SK-N-MC (cell line): ENCODE results near the gene C2orf49.

Experiments
- DNase-seq: peaks from one replicate; pipeline ENCODE4 v3.0.0-alpha.2; 2011; ENCODE audit warnings: low read depth, low spot score
- H3K27ac ChIP-seq: fragments of 200-600 bp; sonication (generic); 2 replicates; pipeline ENCODE4 v1.5.1; 2016; ENCODE audit warnings: mixed run types
- H3K36me3 ChIP-seq: fragments of 200-600 bp; sonication (generic); 2 replicates; pipeline ENCODE4 v1.6.1; 2017; ENCODE audit warnings: antibody characterized with exemption, low read length, mixed read lengths; ENCODE audit not compliant: insufficient read depth
- H3K4me3 ChIP-seq: fragments of 200-600 bp; sonication (generic); 2 replicates; pipeline ENCODE4 v1.5.1; 2016
- H3K9ac ChIP-seq: fragments of 200-600 bp; sonication (generic); 2 replicates; pipeline ENCODE4 v1.8.0; 2017; ENCODE audit warnings: mixed run types, mixed read lengths; ENCODE audit not compliant: insufficient read length
- H3K9me3 ChIP-seq: fragments of 200-600 bp; sonication (generic); 2 replicates; pipeline ENCODE4 v1.6.1; 2017; ENCODE audit warnings: low read depth, mild to moderate bottlenecking, antibody characterized with exemption, low read length, moderate library complexity, mixed read lengths
- EZH2 ChIP-seq: fragments of 200-600 bp; sonication (generic); IDR thresholded peaks from one replicate; pipeline ENCODE4 v1.6.1; 2017; ENCODE audit warnings: antibody characterized with exemption
- FOXP2 ChIP-seq: optimal IDR thresholded peaks from 2 replicates; pipeline ENCODE3; 2011; ENCODE audit warnings: mild to moderate bottlenecking, moderate library complexity; ENCODE audit not compliant: insufficient read depth; ENCODE audit errors: extremely low read length, control extremely low read depth
- POLR2AphosphoS5 ChIP-seq: IDR thresholded peaks from 2 replicates; pipeline ENCODE4 v1.6.1; 2012; ENCODE audit warnings: mild to moderate bottlenecking, low read depth, low read length, borderline replicate concordance

Gene C2orf49

DNA sequence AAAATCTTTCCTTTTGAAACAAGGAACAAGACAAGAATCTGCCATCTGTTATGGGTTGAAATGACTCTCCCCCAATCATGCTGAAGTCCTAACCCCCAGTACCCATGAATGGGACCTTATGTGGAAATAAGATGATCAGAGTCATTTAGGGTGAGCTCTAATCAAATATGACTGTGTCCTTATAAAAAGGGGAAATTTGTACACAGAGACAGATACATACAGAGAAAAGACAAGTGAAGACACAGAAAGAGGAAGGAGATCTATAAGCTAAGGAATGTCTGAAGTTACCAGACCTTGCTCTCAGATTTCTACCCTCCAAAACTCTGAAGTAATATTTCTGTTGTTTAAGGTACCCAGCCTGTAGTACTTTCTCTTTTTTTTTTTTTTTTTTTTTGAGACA lies 23.5 kb upstream of the C2orf49 start:
- Histone ChIP-seq H3K9me3 (no peaks in the 10 kb centered on the region), H3K4me3 (no peak overlapping the region), H3K36me3 (no peaks in the 10 kb centered on the region), H3K27ac (no peak overlapping the region), H3K9ac (no peak overlapping the region)
- no peak for DNase-seq
- TF ChIP-seq FOXP2 (no peak), POLR2AphosphoS5 (no peak), EZH2 (no peak)

GRCh38 chr2:105315314-105315713 lies 22.0 kb upstream of the C2orf49 start:
- Histone ChIP-seq H3K4me3 (no peak overlapping the region), H3K9me3 (no peaks in the 10 kb centered on the region), H3K9ac (no peak overlapping the region), H3K36me3 (no peaks in the 10 kb centered on the region), H3K27ac (no peak overlapping the region)
- no peak for TF ChIP-seq FOXP2
- no peak for TF ChIP-seq EZH2
- no peak for TF ChIP-seq POLR2AphosphoS5
- no peak for DNase-seq

- Histone ChIP-seq H3K9ac (no peak overlapping the region), H3K27ac (no peak overlapping the region), H3K4me3 (no peak overlapping the region), H3K36me3 (no peaks in the 10 kb centered on the region), H3K9me3 (no peaks in the 10 kb centered on the region)
- no peak for TF ChIP-seq EZH2
- TF ChIP-seq FOXP2: no peak
- TF ChIP-seq POLR2AphosphoS5: no peak
- DNase-seq: no peak
Measured at GRCh38 chr2:105317937-105318336, 19.4 kb upstream of the C2orf49 start.

DNA sequence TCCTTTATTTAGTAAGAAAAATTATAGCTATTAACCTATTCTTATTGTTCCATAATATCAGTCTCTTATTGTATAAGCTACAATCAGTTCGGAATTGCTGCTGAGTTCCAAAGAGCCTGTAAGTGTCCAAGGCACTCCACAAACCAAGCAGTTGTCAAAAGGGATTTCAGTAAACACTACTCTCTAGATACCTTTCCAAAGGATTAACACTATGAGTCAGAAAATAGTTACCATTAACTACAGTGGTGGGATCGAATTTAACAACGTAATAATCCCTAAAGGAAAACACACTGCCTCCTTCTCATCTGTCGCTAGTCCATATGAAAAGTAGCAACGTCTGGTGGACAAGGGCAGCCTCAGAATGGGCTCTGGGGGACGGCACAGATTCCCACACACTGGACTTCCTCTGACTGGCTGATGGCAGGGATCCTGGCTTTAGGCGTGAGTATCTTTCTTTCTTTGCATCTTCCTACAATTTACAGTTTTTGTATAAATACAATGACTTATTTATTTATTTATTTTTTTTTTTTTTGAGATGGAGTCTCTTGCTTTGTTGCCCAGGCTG lies 16.6 kb upstream of the C2orf49 start:
- H3K9me3 ChIP-seq: no peaks in the 10 kb centered on the region

GRCh38 chr2:105321875-105322646 lies 15.3 kb upstream of the C2orf49 start:
- H3K36me3 ChIP-seq: 0 out of 2 replicates have a peak, but pooled peaks cover 3% of the 10 kb centered on the region
- no peak overlapping the region for H3K4me3 ChIP-seq
- H3K27ac ChIP-seq: no peak overlapping the region
- H3K9ac ChIP-seq: no peak overlapping the region
- no peak for DNase-seq
- TF ChIP-seq POLR2AphosphoS5: no peak
- TF ChIP-seq FOXP2: no peak
- TF ChIP-seq EZH2: no peak
- no peaks in the 10 kb centered on the region for H3K9me3 ChIP-seq

More for the DNA sequence above, 16.6 kb upstream of the C2orf49 start:
- no peak overlapping the region for H3K9ac ChIP-seq
- no peak overlapping the region for H3K27ac ChIP-seq
- no peak for TF ChIP-seq FOXP2
- TF ChIP-seq POLR2AphosphoS5: no peak
- no peak for TF ChIP-seq EZH2
- 0 out of 2 replicates have a peak, but pooled peaks cover 3% of the 10 kb centered on the region for H3K36me3 ChIP-seq
- no peak for DNase-seq
- no peak overlapping the region for H3K4me3 ChIP-seq

DNA sequence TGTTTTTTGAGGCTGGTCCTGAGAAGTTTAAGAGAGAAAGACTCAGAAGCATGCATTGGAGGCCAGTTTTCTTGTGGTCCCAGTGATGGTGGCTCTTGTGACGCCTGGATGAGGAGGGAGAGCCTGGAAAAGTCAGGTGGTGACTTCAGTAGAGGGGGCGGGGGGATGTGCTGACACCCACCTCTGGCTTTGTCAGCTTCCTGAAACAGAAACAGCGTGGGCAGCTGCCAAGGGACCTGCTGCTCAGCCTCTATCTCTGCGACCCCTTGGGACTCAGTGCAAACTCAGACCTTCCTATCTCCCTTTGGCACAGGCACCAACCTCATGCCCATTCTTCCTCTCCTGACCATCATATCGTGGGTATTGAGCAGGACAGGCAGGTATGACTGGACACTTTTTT lies 14.2 kb upstream of the C2orf49 start:
- Histone ChIP-seq H3K4me3 (no peak overlapping the region), H3K9ac (no peak overlapping the region)

DNA sequence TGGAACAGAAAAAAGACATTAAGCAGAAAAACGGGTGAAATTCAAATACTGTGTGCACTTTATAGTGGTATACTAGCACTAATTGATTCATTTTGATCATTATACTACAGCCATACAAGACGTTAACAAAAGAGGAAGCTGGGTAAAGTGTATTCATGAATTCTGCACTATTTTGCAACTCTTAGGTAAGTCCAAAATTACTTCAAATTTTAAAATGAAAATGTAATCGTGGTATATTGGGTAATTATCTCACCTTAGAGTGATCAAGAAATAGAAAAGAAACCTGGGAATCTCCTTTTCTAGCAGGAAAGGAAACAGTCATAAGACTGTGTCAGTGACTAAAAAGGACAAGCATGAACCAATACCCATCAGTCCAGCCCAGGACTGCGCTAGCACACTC lies 13.2 kb upstream of the C2orf49 start:
- Histone ChIP-seq H3K9ac (no peak overlapping the region), H3K9me3 (no peaks in the 10 kb centered on the region), H3K27ac (no peak overlapping the region), H3K4me3 (no peak overlapping the region), H3K36me3 (0 out of 2 replicates have a peak, but pooled peaks cover 3% of the 10 kb centered on the region)
- TF ChIP-seq EZH2: no peak
- TF ChIP-seq FOXP2: no peak
- no peak for TF ChIP-seq POLR2AphosphoS5
- DNase-seq: no peak

More for the DNA sequence above, 14.2 kb upstream of the C2orf49 start:
- DNase-seq: no peak
- Histone ChIP-seq H3K27ac (no peak overlapping the region), H3K36me3 (0 out of 2 replicates have a peak, but pooled peaks cover 3% of the 10 kb centered on the region), H3K9me3 (no peaks in the 10 kb centered on the region)
- no peak for TF ChIP-seq EZH2
- no peak for TF ChIP-seq POLR2AphosphoS5
- no peak for TF ChIP-seq FOXP2

DNA sequence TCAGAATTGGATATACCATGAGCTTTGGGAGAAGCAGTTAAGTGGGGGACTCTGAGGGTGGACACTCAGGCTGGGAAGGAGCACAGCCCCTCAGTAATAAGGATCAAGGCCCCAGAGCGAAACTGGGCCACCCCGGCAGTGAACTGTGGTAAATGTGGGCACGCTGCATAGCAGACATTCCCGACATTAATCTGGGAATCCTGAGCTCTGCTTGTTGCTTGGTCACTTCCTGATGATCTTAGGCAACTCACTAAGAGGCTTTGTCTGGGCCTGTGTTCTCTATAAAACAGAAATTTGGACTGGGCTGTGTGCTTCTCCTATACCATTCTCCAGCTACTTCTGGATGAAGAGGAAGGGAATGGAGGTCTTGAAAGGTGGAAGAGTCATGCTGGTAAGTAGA lies 12.6 kb upstream of the C2orf49 start:
- Histone ChIP-seq H3K4me3 (no peak overlapping the region), H3K27ac (no peak overlapping the region), H3K36me3 (0 out of 2 replicates have a peak, but pooled peaks cover 3% of the 10 kb centered on the region), H3K9ac (no peak overlapping the region), H3K9me3 (no peaks in the 10 kb centered on the region)
- no peak for TF ChIP-seq POLR2AphosphoS5
- no peak for TF ChIP-seq FOXP2
- no peak for TF ChIP-seq EZH2
- no peak for DNase-seq
